HepG2 (cell line): ENCODE data around the gene SEZ6. TPM values are rescaled to one million over a fixed set of nuclear protein-coding genes. Genes with fewer than 3 reads are reported as not detected.
A peak's percentile ranks its signal among the peaks of the same experiment; 100 is the strongest.

Source experiments
- FLYWCH1 ChIP-seq: sonication (generic); formaldehyde crosslinking; IDR thresholded peaks from 2 replicates; pipeline ENCODE4 v1.8.1; 2023; ENCODE audit warnings: mild to moderate bottlenecking, missing genetic modification reagents
- NFAT5 ChIP-seq: sonication (generic); formaldehyde crosslinking; IDR thresholded peaks from 2 replicates; pipeline ENCODE4 v1.4.0; 2020; ENCODE audit warnings: missing genetic modification reagents
- POLR2AphosphoS2 ChIP-seq: IDR thresholded peaks from 2 replicates; pipeline ENCODE4 v1.6.1; 2011; ENCODE audit warnings: low read depth, low read length, improper control_type of control experiment
- SAP130 ChIP-seq: IDR thresholded peaks from 2 replicates; pipeline ENCODE4 v1.6.1; 2016; ENCODE audit warnings: low read depth
- SETDB1 ChIP-seq: sonication (generic); formaldehyde crosslinking; IDR thresholded peaks from 2 replicates; pipeline ENCODE4 v1.5.1; 2020; ENCODE audit warnings: missing genetic modification reagents, mild to moderate bottlenecking, borderline replicate concordance
- SMAD9 ChIP-seq: sonication (generic); formaldehyde crosslinking; IDR thresholded peaks from 2 replicates; pipeline ENCODE4 v1.5.1; 2020; ENCODE audit warnings: mild to moderate bottlenecking, missing genetic modification reagents
- TCF7 ChIP-seq: sonication (generic); IDR thresholded peaks from 2 replicates; pipeline ENCODE4 v1.6.1; 2016; ENCODE audit warnings: antibody characterized with exemption, low read depth
- ZNF124 ChIP-seq: sonication (generic); formaldehyde crosslinking; IDR thresholded peaks from 2 replicates; pipeline ENCODE4 v1.4.0; 2020; ENCODE audit warnings: missing genetic modification reagents
- ZNF430 ChIP-seq: sonication (generic); formaldehyde crosslinking; IDR thresholded peaks from 2 replicates; pipeline ENCODE4 v1.9.0; 2021; ENCODE audit warnings: mild to moderate bottlenecking, missing genetic modification reagents
- ZNF503 ChIP-seq: sonication (generic); formaldehyde crosslinking; IDR thresholded peaks from 2 replicates; pipeline ENCODE4 v1.4.0; 2020; ENCODE audit warnings: missing genetic modification reagents
- polyA plus RNA-seq, 8 experiments: library from polyadenylated mRNA; depleted of rRNA in 3 of 8; stranded (reverse) in 7 of 8; unstranded in 1 of 8; fragments of >200 nt; fragmentation: Illumina TruSeq in 4 of 8; extraction: Trizol in 4 of 8; gene quantifications; 2 replicates each; pipeline versions ENCODE4 v1.2.1 to v1.2.3, GENCODE V29; 2011 to 2016; ENCODE audit warnings: low read depth in 4 of 8, missing spikeins in 1 of 8, mixed read lengths in 1 of 8; ENCODE audit not compliant: insufficient read depth in 1 of 8
- total RNA-seq, 5 experiments: library from RNA; depleted of rRNA; stranded (reverse); fragments of >200 nt; fragmentation: Illumina TruSeq; extraction: Trizol; gene quantifications; 2 replicates each; pipeline ENCODE4 v1.2.3, GENCODE V29; 2016; ENCODE audit warnings: low read depth in 1 of 5
- TF ChIP-seq, protein P1 (sequence below): sonication (generic); formaldehyde crosslinking; IDR thresholded peaks from 2 replicates; pipeline ENCODE4 v1.5.1; 2020; ENCODE audit warnings: mild to moderate bottlenecking, missing genetic modification reagents
- TF ChIP-seq, protein P2 (sequence below): sonication (generic); formaldehyde crosslinking; IDR thresholded peaks from 2 replicates; pipeline ENCODE4 v1.4.0; 2020; ENCODE audit warnings: missing genetic modification reagents, borderline replicate concordance
- TF ChIP-seq, protein P3 (sequence below): sonication (generic); formaldehyde crosslinking; IDR thresholded peaks from 2 replicates; pipeline ENCODE4 v1.5.1; 2020; ENCODE audit warnings: missing genetic modification reagents, mild to moderate bottlenecking, borderline replicate concordance

The SEZ6 gene
- total and polyA plus RNA-seq, 2 of the 13 experiments (the other 11 are each of a cell fraction or from before 2014, with no cell fraction given), result not detected

- peak; percentile 96 for TF ChIP-seq NFAT5 (CRISPR knock-in tag)
- TF ChIP-seq SETDB1, result no peak
- TF ChIP-seq, protein P1, sequence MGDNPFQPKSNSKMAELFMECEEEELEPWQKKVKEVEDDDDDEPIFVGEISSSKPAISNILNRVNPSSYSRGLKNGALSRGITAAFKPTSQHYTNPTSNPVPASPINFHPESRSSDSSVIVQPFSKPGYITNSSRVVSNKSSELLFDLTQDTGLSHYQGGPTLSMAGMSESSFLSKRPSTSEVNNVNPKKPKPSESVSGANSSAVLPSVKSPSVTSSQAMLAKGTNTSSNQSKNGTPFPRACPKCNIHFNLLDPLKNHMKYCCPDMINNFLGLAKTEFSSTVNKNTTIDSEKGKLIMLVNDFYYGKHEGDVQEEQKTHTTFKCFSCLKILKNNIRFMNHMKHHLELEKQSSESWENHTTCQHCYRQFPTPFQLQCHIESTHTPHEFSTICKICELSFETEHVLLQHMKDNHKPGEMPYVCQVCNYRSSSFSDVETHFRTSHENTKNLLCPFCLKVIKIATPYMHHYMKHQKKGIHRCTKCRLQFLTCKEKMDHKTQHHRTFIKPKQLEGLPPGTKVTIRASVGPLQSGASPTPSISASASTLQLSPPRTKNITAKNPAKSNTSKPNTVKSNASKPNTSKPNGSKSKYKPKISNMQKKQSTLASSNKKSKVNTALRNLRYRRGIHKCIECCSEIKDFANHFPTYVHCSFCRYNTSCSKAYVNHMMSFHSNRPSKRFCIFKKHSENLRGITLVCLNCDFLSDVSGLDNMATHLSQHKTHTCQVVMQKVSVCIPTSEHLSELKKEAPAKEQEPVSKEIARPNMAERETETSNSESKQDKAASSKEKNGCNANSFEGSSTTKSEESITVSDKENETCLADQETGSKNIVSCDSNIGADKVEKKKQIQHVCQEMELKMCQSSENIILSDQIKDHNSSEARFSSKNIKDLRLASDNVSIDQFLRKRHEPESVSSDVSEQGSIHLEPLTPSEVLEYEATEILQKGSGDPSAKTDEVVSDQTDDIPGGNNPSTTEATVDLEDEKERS (CRISPR knock-in tag), result peak; percentile 55; the same call in 1 of the 2 replicates
- TF ChIP-seq TCF7, result no peak
- peak; percentile 70; the same call in 1 of the 2 replicates for TF ChIP-seq ZNF503
- TF ChIP-seq SMAD9 (CRISPR knock-in tag), result no peak
- no peak for TF ChIP-seq FLYWCH1 (CRISPR knock-in tag)
- peak; percentile 94 for TF ChIP-seq SAP130
- TF ChIP-seq, protein P2, sequence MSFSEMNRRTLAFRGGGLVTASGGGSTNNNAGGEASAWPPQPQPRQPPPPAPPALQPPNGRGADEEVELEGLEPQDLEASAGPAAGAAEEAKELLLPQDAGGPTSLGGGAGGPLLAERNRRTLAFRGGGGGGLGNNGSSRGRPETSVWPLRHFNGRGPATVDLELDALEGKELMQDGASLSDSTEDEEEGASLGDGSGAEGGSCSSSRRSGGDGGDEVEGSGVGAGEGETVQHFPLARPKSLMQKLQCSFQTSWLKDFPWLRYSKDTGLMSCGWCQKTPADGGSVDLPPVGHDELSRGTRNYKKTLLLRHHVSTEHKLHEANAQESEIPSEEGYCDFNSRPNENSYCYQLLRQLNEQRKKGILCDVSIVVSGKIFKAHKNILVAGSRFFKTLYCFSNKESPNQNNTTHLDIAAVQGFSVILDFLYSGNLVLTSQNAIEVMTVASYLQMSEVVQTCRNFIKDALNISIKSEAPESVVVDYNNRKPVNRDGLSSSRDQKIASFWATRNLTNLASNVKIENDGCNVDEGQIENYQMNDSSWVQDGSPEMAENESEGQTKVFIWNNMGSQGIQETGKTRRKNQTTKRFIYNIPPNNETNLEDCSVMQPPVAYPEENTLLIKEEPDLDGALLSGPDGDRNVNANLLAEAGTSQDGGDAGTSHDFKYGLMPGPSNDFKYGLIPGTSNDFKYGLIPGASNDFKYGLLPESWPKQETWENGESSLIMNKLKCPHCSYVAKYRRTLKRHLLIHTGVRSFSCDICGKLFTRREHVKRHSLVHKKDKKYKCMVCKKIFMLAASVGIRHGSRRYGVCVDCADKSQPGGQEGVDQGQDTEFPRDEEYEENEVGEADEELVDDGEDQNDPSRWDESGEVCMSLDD (CRISPR knock-in tag), result peak; percentile 87; the same call in 1 of the 2 replicates
- no peak for TF ChIP-seq POLR2AphosphoS2
- peak; percentile 95 for TF ChIP-seq ZNF430 (CRISPR knock-in tag)
- peak; percentile 89 for TF ChIP-seq ZNF124
- TF ChIP-seq, protein P3, sequence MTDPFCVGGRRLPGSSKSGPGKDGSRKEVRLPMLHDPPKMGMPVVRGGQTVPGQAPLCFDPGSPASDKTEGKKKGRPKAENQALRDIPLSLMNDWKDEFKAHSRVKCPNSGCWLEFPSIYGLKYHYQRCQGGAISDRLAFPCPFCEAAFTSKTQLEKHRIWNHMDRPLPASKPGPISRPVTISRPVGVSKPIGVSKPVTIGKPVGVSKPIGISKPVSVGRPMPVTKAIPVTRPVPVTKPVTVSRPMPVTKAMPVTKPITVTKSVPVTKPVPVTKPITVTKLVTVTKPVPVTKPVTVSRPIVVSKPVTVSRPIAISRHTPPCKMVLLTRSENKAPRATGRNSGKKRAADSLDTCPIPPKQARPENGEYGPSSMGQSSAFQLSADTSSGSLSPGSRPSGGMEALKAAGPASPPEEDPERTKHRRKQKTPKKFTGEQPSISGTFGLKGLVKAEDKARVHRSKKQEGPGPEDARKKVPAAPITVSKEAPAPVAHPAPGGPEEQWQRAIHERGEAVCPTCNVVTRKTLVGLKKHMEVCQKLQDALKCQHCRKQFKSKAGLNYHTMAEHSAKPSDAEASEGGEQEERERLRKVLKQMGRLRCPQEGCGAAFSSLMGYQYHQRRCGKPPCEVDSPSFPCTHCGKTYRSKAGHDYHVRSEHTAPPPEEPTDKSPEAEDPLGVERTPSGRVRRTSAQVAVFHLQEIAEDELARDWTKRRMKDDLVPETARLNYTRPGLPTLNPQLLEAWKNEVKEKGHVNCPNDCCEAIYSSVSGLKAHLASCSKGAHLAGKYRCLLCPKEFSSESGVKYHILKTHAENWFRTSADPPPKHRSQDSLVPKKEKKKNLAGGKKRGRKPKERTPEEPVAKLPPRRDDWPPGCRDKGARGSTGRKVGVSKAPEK (CRISPR knock-in tag), result no peak
Observed at GRCh38 chr17:29005936-29006511, at the start of gene SEZ6 (continued).
